ENCODE measurements around the gene RPS26.

The RPS26 gene

GRCh38 chr12:56078931-56079722 is 37.4 kb downstream of the RPS26 start:
- peak; percentile 65 for DNase-seq

DNA sequence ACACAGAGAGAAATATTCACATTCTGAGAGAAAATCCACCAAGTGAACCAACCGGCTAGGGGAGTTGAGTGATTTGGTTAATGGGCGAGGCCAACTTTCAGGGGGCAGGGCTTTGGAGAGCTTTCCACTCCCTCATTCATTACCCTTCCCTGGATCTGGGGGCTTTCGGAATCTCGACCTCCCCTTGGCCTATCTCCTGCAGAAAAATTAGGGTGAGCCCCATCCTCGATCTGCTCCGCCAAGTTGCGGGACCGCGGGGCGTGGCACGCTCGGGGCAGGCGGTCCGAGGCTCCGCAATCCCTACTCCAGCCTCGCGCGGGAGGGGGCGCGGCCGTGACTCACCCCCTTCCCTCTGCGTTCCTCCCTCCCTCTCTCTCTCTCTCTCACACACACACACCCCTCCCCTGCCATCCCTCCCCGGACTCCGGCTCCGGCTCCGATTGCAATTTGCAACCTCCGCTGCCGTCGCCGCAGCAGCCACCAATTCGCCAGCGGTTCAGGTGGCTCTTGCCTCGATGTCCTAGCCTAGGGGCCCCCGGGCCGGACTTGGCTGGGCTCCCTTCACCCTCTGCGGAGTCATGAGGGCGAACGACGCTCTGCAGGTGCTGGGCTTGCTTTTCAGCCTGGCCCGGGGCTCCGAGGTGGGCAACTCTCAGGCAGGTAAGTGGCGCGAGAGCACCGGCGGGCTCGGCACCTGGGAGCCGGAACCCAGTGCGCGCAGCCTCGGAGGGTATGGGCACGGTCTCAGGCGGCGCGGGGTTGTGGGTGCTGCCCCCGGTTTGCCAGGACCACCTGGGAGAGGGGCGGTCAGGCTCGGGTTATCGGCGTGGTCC is 38.2 kb downstream of the RPS26 start, which contains the start of gene ERBB3:
TSS of gene ERBB3 (plus strand) at position 443 of the 833 bp plus-strand sequence. CDS start at position 579, 136 bp downstream.
- DNase-seq: peak; percentile 56

- no peak for DNase-seq
These were observed 38.9 kb downstream of the RPS26 start for GRCh38 chr12:56080556-56081138.

DNA sequence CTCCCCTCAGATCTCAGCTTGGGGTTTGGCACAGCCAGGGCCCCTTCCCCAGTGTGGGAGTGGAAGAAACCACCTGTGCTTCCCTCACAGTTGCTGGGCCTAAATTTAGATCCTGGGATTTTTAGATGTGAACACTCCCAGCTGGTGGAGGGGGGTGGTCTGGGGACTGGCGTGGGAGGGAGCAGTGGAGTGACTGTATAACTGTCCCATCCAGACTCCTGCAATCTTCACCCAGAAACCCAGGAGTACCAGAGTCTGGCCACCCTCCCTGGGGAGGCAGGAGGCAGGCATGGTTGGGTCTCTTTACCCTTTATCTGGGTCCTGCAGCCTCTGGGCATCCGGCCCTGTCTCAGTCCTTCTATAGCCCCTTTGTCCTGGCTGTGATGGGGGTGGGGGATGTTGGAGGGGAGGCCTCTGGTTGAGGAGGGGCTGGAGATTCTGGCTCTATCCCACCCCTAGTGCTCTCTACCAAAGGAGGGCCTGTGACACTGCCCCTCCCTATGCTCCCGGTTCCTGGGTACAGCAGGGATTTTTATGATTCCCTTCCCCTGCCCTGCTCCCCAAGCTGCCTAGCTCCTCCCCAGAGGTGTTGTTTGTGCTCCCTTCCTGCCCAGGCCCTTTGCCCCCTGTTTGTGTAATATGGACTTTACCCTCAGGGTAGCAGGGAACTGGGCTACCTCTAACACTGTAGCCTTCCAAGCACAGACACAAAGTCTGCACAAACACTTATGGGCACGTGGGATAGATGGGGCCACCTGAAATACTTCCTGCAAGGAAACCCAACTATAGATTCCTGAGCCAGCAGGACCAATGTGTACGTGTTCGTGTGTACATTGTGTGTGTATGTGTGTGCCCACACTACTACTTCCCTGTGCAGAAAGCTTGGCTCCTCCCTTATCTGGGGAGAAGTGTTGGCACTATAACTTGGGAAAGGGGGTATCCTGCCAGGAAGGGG is 40.0 kb downstream of the RPS26 start:
- DNase-seq: no peak

- DNase-seq: no peak
These were observed 40.7 kb downstream of the RPS26 start for GRCh38 chr12:56082382-56082781.

DNA sequence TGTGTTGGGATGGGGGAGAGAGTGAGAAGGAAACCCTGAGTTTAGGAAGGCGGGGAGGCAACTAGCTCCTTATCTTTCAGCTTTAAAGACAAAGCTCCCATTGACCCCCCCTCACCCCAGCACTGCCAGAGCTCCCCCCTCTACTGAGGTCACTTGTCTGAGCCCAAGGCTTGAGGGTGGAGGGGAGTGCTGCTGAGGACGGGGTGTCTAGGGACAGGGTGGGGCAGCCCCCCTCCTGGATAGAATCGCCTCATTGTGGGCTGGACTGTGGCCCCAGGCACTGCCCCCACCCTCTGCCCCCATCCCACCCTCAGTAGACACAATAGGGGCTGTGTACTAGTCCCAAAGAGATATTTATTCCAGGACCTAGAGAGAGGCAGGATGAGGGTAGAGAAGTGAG is 41.2 kb downstream of the RPS26 start:
- no peak for DNase-seq

DNA sequence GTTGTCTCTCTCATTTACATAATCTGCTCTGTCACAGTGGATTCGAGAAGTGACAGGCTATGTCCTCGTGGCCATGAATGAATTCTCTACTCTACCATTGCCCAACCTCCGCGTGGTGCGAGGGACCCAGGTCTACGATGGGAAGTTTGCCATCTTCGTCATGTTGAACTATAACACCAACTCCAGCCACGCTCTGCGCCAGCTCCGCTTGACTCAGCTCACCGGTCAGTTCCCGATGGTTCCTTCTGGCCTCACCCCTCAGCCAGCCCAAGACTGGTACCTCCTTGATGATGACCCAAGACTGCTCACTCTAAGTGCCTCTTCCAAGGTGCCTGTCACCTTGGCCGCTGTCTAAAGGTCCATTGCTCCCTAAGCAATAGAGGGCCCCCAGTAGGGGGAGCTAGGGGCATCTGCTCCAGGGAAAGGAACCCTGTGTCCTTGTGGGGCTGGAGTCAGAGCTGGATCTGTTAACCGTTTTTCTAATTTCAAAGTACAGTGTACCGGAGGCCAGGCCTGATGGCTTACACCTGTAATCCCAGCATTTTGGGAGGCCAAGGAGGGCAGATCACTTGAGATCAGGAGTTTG is 43.3 kb downstream of the RPS26 start:
- DNase-seq: no peak

GRCh38 chr12:56086096-56086495 is 44.4 kb downstream of the RPS26 start:
- no peak for DNase-seq

DNA sequence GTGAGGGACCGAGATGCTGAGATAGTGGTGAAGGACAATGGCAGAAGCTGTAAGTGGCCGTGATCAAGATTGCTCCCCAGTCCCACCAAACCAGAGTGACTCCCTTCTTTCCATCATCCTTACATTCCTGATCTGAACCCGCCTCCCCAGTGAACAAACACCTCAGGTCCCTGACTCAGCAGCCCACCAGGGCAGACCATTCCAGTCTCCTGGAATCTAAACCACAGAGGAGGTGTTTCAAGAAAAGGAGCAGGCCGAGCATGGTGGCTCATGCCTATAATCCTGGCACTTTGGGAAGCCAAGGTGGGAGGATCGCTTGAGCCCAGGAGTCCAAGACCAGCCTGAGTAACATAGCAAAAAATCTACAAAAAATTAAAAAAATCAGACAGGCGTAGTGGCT is 44.9 kb downstream of the RPS26 start:
- DNase-seq: no peak

DNA sequence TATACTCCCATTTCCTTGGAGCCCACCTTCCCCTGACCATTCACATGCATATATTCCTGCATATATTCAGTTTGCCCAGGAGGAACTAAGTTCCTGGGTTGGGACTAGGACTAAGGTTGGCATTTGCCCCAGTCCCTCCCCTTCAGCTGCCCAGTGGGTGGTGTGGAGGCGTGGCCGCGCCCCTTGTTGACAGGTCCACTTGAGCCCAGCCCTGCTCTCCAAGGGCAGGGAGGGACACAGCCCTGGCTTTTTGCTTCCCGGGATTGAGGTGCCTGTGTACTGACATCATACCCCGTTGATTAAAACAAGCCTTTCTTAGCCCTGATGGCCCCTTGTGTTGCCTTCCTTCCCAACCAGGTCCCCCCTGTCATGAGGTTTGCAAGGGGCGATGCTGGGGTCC is 45.5 kb downstream of the RPS26 start:
- no peak for DNase-seq
